ENCODE data around the gene AGPAT4. TPM values are rescaled to one million over a fixed set of nuclear protein-coding genes. Genes with fewer than 3 reads are reported as not detected.

AGPAT4 gene
- total and polyA plus RNA-seq, 3 donors from 2014 or later: 5.4 to 7.2 (median 6.4) TPM

- H3K36me3 ChIP-seq (ENCODE audit: low read depth, missing control alignments): no peaks in the 10 kb centered on the region
- DNase-seq: no peak
- no peak overlapping the region for H3K4me3 ChIP-seq
- intact Hi-C loops (cut with DNase I; ENCODE audit: low total_unique reads): no loop called here
- WGBS, 2 donors: 82 to 87% methylated on average over 27 to 28 of the region's 28 CpGs
- no peak overlapping the region for H3K27ac ChIP-seq
- no peaks in the 10 kb centered on the region for H3K9me3 ChIP-seq
- TF ChIP-seq CTCF (IDR thresholded peaks at IDR 0.05) (no peak), POLR2A (IDR thresholded peaks at IDR 0.05) (no peak)
- H3K27me3 ChIP-seq: no peaks in the 10 kb centered on the region
- H3K4me1 ChIP-seq: no peaks in the 10 kb centered on the region
Observed at GRCh38 chr6:161242779-161243693, 30.8 kb downstream of the AGPAT4 start.

DNA sequence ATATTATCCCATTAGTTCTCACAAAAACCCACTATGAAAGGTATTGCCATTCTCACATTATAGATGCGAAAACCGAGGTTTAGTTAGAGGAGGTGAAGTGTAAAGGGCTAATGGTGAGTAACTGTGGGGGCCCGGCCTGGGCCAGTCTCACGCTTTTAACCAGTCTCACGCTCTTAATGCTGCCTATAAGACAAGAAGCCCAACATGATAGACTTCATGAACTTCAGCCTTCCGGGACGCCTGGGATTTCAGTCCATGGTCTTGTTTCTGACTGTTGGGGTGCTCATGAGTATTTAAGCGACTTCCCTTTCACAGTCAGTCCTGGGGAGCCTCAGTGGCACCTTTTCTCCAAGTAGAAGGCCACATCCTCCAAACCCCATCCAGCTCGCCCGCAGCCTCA is 31.7 kb downstream of the AGPAT4 start:
- Histone ChIP-seq H3K27me3 (no peaks in the 10 kb centered on the region), H3K27ac (no peak overlapping the region), H3K4me3 (no peak overlapping the region), H3K36me3 (ENCODE audit: low read depth, missing control alignments) (no peaks in the 10 kb centered on the region), H3K4me1 (no peaks in the 10 kb centered on the region), H3K9me3 (no peaks in the 10 kb centered on the region)
- no peak for DNase-seq
- WGBS, 2 donors: 97 to 98% methylated on average over 10 of the region's 10 CpGs
- no peak for TF ChIP-seq POLR2A (IDR thresholded peaks at IDR 0.05)
- intact Hi-C loops (cut with DNase I; ENCODE audit: low total_unique reads): no loop called here

DNA sequence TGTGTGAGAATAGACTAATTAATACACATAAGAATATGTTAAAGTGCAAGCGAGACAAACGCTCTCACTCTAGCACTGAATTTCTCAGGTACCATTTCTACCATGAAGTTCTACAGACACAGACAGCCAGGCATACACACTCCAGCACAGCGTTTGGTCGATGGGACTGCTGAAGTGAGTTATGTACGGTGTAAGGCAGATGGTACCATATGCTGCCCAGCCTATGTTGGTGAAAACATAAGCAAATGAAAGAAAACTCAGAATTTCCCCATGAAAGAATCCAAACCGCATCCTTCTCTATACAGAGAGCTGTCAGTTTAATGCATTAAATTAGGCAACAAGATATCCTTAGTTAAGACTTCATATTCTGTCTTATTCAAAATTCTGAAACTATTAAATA is 34.9 kb downstream of the AGPAT4 start:
- no peak overlapping the region for H3K27ac ChIP-seq
- H3K27me3 ChIP-seq: no peaks in the 10 kb centered on the region
- 92 to 95% methylated on average over 6 of the region's 6 CpGs for WGBS, 2 donors
- H3K9me3 ChIP-seq: no peaks in the 10 kb centered on the region
- intact Hi-C loops (cut with DNase I; ENCODE audit: low total_unique reads): no loop called here
- DNase-seq: no peak
- no peaks in the 10 kb centered on the region for H3K4me1 ChIP-seq
- no peak for TF ChIP-seq POLR2A (IDR thresholded peaks at IDR 0.05)
- no peak for TF ChIP-seq CTCF (IDR thresholded peaks at IDR 0.05)
- H3K36me3 ChIP-seq (ENCODE audit: low read depth, missing control alignments): no peaks in the 10 kb centered on the region
- no peak overlapping the region for H3K4me3 ChIP-seq

GRCh38 chr6:161238500-161238899 is 35.4 kb downstream of the AGPAT4 start:
- TF ChIP-seq POLR2A (IDR thresholded peaks at IDR 0.05): no peak
- intact Hi-C loops (cut with DNase I; ENCODE audit: low total_unique reads): no loop called here
- H3K27ac ChIP-seq: no peak overlapping the region
- no peaks in the 10 kb centered on the region for H3K9me3 ChIP-seq
- 94 to 96% methylated on average over 5 of the region's 5 CpGs for WGBS, 2 donors
- no peak for DNase-seq
- no peaks in the 10 kb centered on the region for H3K36me3 ChIP-seq (ENCODE audit: low read depth, missing control alignments)
- no peaks in the 10 kb centered on the region for H3K4me1 ChIP-seq
- H3K27me3 ChIP-seq: no peaks in the 10 kb centered on the region
- H3K4me3 ChIP-seq: no peak overlapping the region

GRCh38 chr6:161238081-161238480 is 35.8 kb downstream of the AGPAT4 start:
- intact Hi-C loops (cut with DNase I; ENCODE audit: low total_unique reads): no loop called here
- no peaks in the 10 kb centered on the region for H3K4me1 ChIP-seq
- no peak overlapping the region for H3K4me3 ChIP-seq
- DNase-seq: no peak
- 82 to 86% methylated on average over 6 of the region's 6 CpGs for WGBS, 2 donors
- no peaks in the 10 kb centered on the region for H3K36me3 ChIP-seq (ENCODE audit: low read depth, missing control alignments)
- no peak overlapping the region for H3K27ac ChIP-seq
- no peaks in the 10 kb centered on the region for H3K9me3 ChIP-seq
- TF ChIP-seq POLR2A (IDR thresholded peaks at IDR 0.05) (no peak), CTCF (IDR thresholded peaks at IDR 0.05) (no peak)
- no peaks in the 10 kb centered on the region for H3K27me3 ChIP-seq

Measured in testis (tissue), 3 donors.